Measurements from ENCODE around the gene SEMA5A.

Gene SEMA5A

DNA sequence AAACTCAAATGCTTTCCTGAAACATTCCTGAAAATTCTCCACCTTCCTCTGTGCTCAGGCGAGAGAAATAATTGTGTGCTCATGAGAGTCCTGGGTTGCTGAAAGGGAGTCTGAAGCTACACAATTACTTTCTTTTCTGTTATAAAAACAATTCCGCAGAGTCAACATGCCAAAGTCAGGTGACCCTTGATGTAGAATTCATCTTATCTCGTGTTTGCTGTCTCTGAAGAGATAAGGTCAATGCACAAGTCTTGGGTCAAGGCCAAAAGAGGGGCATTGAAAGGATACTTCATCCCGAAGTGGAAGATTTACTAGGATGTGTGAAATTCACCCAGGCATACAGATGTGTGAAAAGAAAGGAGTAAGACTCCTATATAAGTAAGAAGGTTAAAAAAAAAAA is 493.5 kb downstream of the SEMA5A start:
- no peaks in the 10 kb centered on the region for H3K27me3 ChIP-seq (ENCODE audit: insufficient read depth, low read length)

DNA sequence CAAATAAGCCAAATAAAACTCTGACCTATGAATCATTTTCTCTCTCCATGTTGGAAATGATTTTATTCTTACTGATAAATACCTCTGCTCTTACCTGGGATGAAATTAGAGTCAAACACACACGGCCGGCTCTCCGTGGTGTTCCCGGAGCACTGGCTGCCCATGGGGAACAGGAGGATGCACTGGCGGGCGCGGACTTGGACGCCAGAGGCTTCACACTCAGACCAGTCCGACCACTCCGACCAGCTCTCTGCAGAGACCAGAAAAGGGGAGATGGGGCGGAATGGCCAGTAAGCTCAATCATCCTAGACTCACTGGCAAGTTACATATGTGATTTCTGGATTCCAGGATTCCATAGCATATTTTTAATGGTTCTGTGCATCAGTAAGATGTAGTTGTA is 494.1 kb downstream of the SEMA5A start:
- no peaks in the 10 kb centered on the region for H3K9me3 ChIP-seq (ENCODE audit: insufficient read depth, low read depth, low read length)
- H3K9ac ChIP-seq (ENCODE audit: low read depth, low read length): no peak overlapping the region
- no peaks in the 10 kb centered on the region for H3K4me1 ChIP-seq (ENCODE audit: insufficient read depth, low read length)
- H3K36me3 ChIP-seq (ENCODE audit: insufficient read depth, low read depth, low read length): no peaks in the 10 kb centered on the region
- H3K27ac ChIP-seq (ENCODE audit: low read length): no peak overlapping the region
- H3K27me3 ChIP-seq (ENCODE audit: insufficient read depth, low read length): no peaks in the 10 kb centered on the region
- H3K4me3 ChIP-seq (ENCODE audit: low read length): no peak overlapping the region

More for the DNA sequence above, 493.5 kb downstream of the SEMA5A start:
- H3K27ac ChIP-seq (ENCODE audit: low read length): no peak overlapping the region
- no peaks in the 10 kb centered on the region for H3K4me1 ChIP-seq (ENCODE audit: insufficient read depth, low read length)
- H3K36me3 ChIP-seq (ENCODE audit: insufficient read depth, low read depth, low read length): no peaks in the 10 kb centered on the region
- H3K9me3 ChIP-seq (ENCODE audit: insufficient read depth, low read depth, low read length): no peaks in the 10 kb centered on the region
- no peak overlapping the region for H3K4me3 ChIP-seq (ENCODE audit: low read length)
- no peak overlapping the region for H3K9ac ChIP-seq (ENCODE audit: low read depth, low read length)

DNA sequence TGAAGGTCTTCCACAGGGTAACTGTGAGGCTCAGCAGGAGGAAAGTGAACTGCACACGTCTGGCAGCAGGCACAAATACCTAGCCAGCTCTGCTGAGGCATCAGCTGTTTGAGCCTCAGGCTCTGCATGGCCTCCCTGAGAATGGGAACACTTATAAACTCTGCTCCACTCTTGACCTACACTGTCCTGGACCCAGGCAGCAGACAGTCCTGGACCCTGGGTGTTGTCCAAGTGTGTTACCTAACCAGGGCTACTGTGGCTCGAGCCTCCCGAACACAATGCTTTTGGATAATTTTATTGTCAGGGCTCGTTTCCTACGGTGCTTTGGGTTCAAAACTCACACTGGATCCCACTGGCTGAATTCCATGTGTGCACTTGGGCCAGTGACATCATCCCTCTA is 497.9 kb downstream of the SEMA5A start:
- no peak overlapping the region for H3K4me3 ChIP-seq (ENCODE audit: low read length)
- H3K36me3 ChIP-seq (ENCODE audit: insufficient read depth, low read depth, low read length): 0 out of 2 replicates have a peak, but pooled peaks cover 5% of the 10 kb centered on the region
- no peak overlapping the region for H3K27ac ChIP-seq (ENCODE audit: low read length)
- H3K9ac ChIP-seq (ENCODE audit: low read depth, low read length): no peak overlapping the region
- no peaks in the 10 kb centered on the region for H3K27me3 ChIP-seq (ENCODE audit: insufficient read depth, low read length)
- H3K9me3 ChIP-seq (ENCODE audit: insufficient read depth, low read depth, low read length): no peaks in the 10 kb centered on the region
- no peaks in the 10 kb centered on the region for H3K4me1 ChIP-seq (ENCODE audit: insufficient read depth, low read length)

DNA sequence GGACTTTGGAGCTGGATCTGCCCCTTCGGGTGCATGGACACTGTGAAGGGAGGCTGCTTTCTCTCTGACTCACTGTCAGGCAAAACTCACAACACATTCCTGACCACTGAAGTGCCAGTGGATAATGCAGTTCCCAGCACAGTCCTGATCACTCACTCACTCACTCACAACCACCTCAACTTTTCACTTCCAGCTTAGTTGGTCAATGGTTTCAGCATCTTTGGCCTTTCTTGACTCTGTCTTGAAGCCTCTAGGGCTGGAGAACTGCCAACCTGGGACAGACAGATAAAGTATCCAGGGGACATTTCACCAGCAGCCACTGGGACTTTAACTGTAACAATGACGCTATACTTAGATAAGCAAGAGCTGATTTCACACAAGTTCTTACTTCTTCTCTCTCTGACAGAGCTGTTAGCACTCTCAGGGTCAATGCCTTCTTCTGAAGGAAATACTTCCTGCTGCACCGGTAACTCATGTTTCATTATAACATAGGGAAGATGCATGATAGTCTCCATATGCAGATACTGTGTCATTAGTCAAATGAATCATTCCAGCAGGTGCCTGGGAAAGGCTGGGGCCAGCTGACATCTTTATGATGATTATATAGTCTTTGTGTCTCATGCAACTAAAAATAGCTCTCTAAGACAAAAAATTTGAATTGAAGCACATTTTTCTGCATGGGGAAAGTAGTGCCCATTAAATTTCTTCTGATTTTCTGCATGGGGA is 499.0 kb downstream of the SEMA5A start:
- no peak overlapping the region for H3K27ac ChIP-seq (ENCODE audit: low read length)
- 0 out of 2 replicates have a peak, but pooled peaks cover 5% of the 10 kb centered on the region for H3K36me3 ChIP-seq (ENCODE audit: insufficient read depth, low read depth, low read length)
- H3K27me3 ChIP-seq (ENCODE audit: insufficient read depth, low read length): no peaks in the 10 kb centered on the region
- H3K4me3 ChIP-seq (ENCODE audit: low read length): no peak overlapping the region
- no peaks in the 10 kb centered on the region for H3K9me3 ChIP-seq (ENCODE audit: insufficient read depth, low read depth, low read length)
- no peaks in the 10 kb centered on the region for H3K4me1 ChIP-seq (ENCODE audit: insufficient read depth, low read length)
- H3K9ac ChIP-seq (ENCODE audit: low read depth, low read length): no peak overlapping the region

DNA sequence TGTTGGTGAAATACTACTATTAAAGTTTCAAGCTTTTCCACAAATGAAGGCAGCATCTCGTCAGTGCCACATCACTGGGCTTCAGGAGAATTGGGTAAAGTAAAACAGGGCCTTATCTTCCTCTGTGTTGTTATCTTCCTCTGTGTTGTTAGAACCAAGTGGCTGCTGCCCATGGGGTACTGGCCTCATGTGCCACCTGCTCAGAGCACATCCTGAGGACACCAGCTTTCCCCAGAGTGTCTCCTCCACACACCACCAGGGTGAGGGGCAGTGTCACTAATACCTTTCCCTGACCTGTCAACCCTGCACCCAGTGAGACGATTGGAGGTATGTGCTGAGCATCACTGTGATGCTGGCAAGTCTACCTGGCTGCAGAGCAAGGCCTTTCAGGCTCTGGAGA is 499.9 kb downstream of the SEMA5A start:
- no peak overlapping the region for H3K27ac ChIP-seq (ENCODE audit: low read length)
- H3K27me3 ChIP-seq (ENCODE audit: insufficient read depth, low read length): no peaks in the 10 kb centered on the region
- H3K9ac ChIP-seq (ENCODE audit: low read depth, low read length): no peak overlapping the region
- no peaks in the 10 kb centered on the region for H3K4me1 ChIP-seq (ENCODE audit: insufficient read depth, low read length)
- H3K9me3 ChIP-seq (ENCODE audit: insufficient read depth, low read depth, low read length): no peaks in the 10 kb centered on the region
- peaks cover 5% of the 10 kb centered on the region; the same call in 1 of the 2 replicates for H3K36me3 ChIP-seq (ENCODE audit: insufficient read depth, low read depth, low read length)
- H3K4me3 ChIP-seq (ENCODE audit: low read length): no peak overlapping the region

DNA sequence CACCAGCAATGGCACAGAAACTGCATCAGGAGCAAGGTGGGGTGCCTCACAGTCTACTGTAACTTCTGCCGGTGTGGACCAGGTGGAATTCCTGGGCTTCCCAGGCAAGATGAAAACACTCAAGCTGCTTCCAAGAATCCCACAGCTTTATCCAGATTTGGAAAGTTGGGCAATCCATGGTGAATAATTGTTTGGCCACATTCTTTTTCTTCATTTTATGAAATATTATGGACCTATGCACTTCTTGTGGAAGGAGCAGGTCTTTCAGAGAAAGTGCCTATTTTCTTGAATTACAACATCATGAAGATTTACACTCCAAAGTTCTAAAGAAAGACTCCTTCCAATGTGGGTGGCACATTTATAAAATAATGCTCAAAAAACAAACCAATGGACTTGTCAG is 503.6 kb downstream of the SEMA5A start:
- Histone ChIP-seq H3K4me3 (ENCODE audit: low read length) (no peak overlapping the region), H3K9ac (ENCODE audit: low read depth, low read length) (no peak overlapping the region), H3K36me3 (ENCODE audit: insufficient read depth, low read depth, low read length) (peaks cover 5% of the 10 kb centered on the region; the same call in 1 of the 2 replicates), H3K9me3 (ENCODE audit: insufficient read depth, low read depth, low read length) (no peaks in the 10 kb centered on the region), H3K4me1 (ENCODE audit: insufficient read depth, low read length) (peaks cover 3% of the 10 kb centered on the region; the same call in 1 of the 2 replicates), H3K27ac (ENCODE audit: low read length) (no peak overlapping the region), H3K27me3 (ENCODE audit: insufficient read depth, low read length) (0 out of 2 replicates have a peak, but pooled peaks cover 3% of the 10 kb centered on the region)

DNA sequence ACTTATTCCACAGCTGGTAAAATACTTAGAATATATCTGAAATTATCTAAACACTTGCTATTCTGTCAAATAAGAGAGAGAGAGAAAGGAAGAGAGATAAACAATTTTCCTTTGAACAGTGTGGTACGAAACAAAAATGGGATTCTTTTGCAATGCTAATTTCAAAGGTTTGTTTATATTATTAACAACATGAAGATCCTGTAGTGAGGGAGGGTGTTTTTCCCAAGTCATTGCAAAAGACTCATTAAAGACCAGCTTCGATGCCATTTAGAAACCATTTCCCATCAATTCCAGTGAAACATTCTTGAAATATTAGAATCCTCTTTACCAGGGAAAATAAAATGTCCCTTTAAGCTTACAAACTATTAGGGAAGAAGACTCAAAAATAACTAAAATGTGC is 505.4 kb downstream of the SEMA5A start:
- Histone ChIP-seq H3K9ac (ENCODE audit: low read depth, low read length) (no peak overlapping the region), H3K36me3 (ENCODE audit: insufficient read depth, low read depth, low read length) (peaks cover 5% of the 10 kb centered on the region; the same call in 1 of the 2 replicates), H3K4me1 (ENCODE audit: insufficient read depth, low read length) (peaks cover 3% of the 10 kb centered on the region; the same call in 1 of the 2 replicates), H3K27ac (ENCODE audit: low read length) (no peak overlapping the region), H3K4me3 (ENCODE audit: low read length) (no peak overlapping the region), H3K27me3 (ENCODE audit: insufficient read depth, low read length) (0 out of 2 replicates have a peak, but pooled peaks cover 3% of the 10 kb centered on the region), H3K9me3 (ENCODE audit: insufficient read depth, low read depth, low read length) (no peaks in the 10 kb centered on the region)

DNA sequence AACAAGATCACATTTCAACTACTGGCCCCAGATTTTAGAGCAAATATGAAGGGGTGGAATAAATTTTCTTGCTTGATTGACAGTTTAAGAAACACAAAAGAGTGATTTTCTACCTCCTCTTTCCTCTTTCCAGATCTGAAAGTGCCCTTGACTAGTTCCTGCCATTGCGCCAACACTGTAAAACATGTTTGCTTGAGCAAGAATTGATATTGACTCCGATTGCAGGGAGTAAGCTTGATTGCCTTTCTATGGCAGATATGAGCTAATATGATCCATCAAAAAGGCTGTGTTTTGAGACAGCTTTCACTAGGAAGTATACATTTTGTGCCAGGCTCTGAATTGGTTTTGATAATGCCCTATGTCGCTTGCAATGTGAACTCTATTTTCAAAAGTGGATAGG is 508.8 kb downstream of the SEMA5A start:
- Histone ChIP-seq H3K27ac (ENCODE audit: low read length) (no peak overlapping the region), H3K4me1 (ENCODE audit: insufficient read depth, low read length) (peaks cover 3% of the 10 kb centered on the region; the same call in 1 of the 2 replicates), H3K27me3 (ENCODE audit: insufficient read depth, low read length) (0 out of 2 replicates have a peak, but pooled peaks cover 3% of the 10 kb centered on the region), H3K9me3 (ENCODE audit: insufficient read depth, low read depth, low read length) (no peaks in the 10 kb centered on the region), H3K36me3 (ENCODE audit: insufficient read depth, low read depth, low read length) (no peaks in the 10 kb centered on the region; the same call in 1 of the 2 replicates), H3K9ac (ENCODE audit: low read depth, low read length) (no peak overlapping the region), H3K4me3 (ENCODE audit: low read length) (no peak overlapping the region)

DNA sequence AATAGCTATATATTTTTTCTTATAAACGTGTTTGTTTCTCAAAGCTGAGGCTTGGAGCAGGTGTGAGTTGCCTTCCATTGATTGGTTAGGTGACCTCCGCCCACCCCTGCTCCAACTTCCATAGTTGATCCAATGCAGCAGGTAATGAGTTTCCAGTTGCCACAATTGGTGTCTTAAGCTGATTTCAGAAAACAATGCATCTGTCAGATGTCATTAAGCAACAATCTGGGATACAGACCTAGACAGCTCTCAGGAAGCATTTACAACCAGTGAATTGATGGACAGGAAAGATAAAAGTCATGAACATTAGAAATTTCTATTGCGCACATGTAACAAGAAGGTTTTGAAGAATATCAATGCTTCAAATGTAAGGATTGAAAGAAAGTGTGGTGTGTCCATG is 510.5 kb downstream of the SEMA5A start:
- Histone ChIP-seq H3K27me3 (ENCODE audit: insufficient read depth, low read length) (0 out of 2 replicates have a peak, but pooled peaks cover 3% of the 10 kb centered on the region), H3K9me3 (ENCODE audit: insufficient read depth, low read depth, low read length) (no peaks in the 10 kb centered on the region)

DNA sequence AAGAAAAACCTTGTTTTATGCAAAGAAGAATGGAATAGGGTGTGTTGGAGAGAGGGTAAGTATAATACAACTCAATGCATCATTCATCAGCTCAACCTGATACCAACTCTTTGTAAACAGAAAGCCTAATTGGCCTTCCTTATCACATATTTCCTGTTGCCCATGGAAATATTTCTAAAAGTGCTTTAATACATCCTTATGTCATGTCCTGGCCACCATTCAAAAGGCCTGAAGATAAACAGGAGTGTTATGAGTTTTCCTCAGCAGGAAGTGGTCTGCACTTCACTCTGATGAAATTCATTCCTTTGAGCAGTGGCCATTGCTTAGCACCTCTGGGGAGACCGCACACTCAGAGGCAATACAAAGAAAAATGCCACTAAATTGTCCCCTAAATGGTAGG is 511.2 kb downstream of the SEMA5A start:
- Histone ChIP-seq H3K36me3 (ENCODE audit: insufficient read depth, low read depth, low read length) (no peaks in the 10 kb centered on the region), H3K9me3 (ENCODE audit: insufficient read depth, low read depth, low read length) (no peaks in the 10 kb centered on the region), H3K9ac (ENCODE audit: low read depth, low read length) (no peak overlapping the region)

More for the DNA sequence above, 510.5 kb downstream of the SEMA5A start:
- no peak overlapping the region for H3K27ac ChIP-seq (ENCODE audit: low read length)
- H3K4me3 ChIP-seq (ENCODE audit: low read length): no peak overlapping the region
- peaks cover 3% of the 10 kb centered on the region; the same call in 1 of the 2 replicates for H3K4me1 ChIP-seq (ENCODE audit: insufficient read depth, low read length)
- H3K9ac ChIP-seq (ENCODE audit: low read depth, low read length): no peak overlapping the region
- H3K36me3 ChIP-seq (ENCODE audit: insufficient read depth, low read depth, low read length): no peaks in the 10 kb centered on the region

DNA sequence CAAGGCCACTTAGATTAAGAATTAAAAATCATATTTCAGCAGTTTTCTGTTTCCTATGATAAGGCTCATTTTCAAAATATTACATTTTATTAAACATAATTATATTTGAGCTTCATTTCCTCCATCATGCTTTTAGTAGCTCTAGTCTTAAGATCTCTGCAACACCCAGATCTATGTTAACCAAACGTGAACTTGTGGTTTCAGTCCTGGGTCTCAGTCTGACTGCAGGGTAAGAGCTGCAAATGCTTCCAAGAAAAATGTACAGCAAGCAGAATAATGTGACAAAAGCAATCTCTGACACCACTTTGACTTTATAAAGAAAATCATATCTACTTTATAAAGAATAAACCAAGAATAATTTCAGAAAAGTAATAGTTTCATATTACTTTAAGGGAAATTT is 512.4 kb downstream of the SEMA5A start:
- Histone ChIP-seq H3K9me3 (ENCODE audit: insufficient read depth, low read depth, low read length) (no peaks in the 10 kb centered on the region), H3K27ac (ENCODE audit: low read length) (no peak overlapping the region), H3K9ac (ENCODE audit: low read depth, low read length) (no peak overlapping the region), H3K27me3 (ENCODE audit: insufficient read depth, low read length) (no peaks in the 10 kb centered on the region), H3K4me3 (ENCODE audit: low read length) (no peak overlapping the region), H3K36me3 (ENCODE audit: insufficient read depth, low read depth, low read length) (no peaks in the 10 kb centered on the region), H3K4me1 (ENCODE audit: insufficient read depth, low read length) (no peaks in the 10 kb centered on the region)

More for the DNA sequence above, 511.2 kb downstream of the SEMA5A start:
- H3K4me1 ChIP-seq (ENCODE audit: insufficient read depth, low read length): no peaks in the 10 kb centered on the region; the same call in 1 of the 2 replicates
- H3K4me3 ChIP-seq (ENCODE audit: low read length): no peak overlapping the region
- 0 out of 2 replicates have a peak, but pooled peaks cover 3% of the 10 kb centered on the region for H3K27me3 ChIP-seq (ENCODE audit: insufficient read depth, low read length)
- no peak overlapping the region for H3K27ac ChIP-seq (ENCODE audit: low read length)

DNA sequence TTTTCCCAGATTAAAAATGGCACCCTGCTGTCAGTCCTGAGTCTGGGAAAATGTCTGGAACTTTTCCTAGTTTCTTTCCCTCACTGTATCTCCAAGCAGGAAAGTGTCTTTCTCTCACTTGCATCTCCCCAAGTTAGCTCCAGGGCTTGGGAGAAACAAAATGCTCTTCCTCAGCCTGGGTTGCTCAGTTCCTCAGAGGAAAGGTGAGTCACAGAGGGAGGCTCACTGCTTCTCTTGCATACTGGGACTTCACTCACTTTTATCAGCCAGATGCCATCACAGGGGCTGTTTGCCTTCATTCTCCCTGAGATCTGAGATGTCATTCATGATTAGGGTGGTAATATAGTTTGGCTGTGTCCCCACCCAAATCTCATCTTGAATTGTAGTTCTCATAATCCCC is 519.9 kb downstream of the SEMA5A start:
- no peaks in the 10 kb centered on the region for H3K27me3 ChIP-seq (ENCODE audit: insufficient read depth, low read length)
- no peaks in the 10 kb centered on the region for H3K4me1 ChIP-seq (ENCODE audit: insufficient read depth, low read length)
- no peak overlapping the region for H3K27ac ChIP-seq (ENCODE audit: low read length)
- H3K4me3 ChIP-seq (ENCODE audit: low read length): no peak overlapping the region
- no peak overlapping the region for H3K9ac ChIP-seq (ENCODE audit: low read depth, low read length)
- peaks cover 17% of the 10 kb centered on the region; the same call in 1 of the 2 replicates for H3K9me3 ChIP-seq (ENCODE audit: insufficient read depth, low read depth, low read length)
- H3K36me3 ChIP-seq (ENCODE audit: insufficient read depth, low read depth, low read length): no peaks in the 10 kb centered on the region
